GM23248 (cell line): Measurements from ENCODE around the gene ARV1. TPM values are rescaled to one million over a fixed set of nuclear protein-coding genes. Genes with fewer than 3 reads are reported as not detected.

Source experiments
- DNase-seq: peaks from one replicate; pipeline ENCODE4 v3.0.0-alpha.2; 2015
- H2AFZ ChIP-seq: fragments of 200-600 bp; sonication (generic); 2 replicates; pipeline ENCODE4 v1.6.1; 2016; ENCODE audit warnings: antibody characterized with exemption
- H3F3A ChIP-seq: fragments of 200-600 bp; sonication (generic); 2 replicates; pipeline ENCODE4 v1.6.1; 2016; ENCODE audit warnings: mild to moderate bottlenecking, antibody characterized with exemption, mixed run types; ENCODE audit not compliant: insufficient read depth
- H3K27ac ChIP-seq: fragments of 200-600 bp; sonication (generic); 2 replicates; pipeline ENCODE4 v1.5.1; 2016; ENCODE audit warnings: mild to moderate bottlenecking
- H3K27me3 ChIP-seq: fragments of 200-600 bp; sonication (generic); replicated peaks from 2 replicates; pipeline ENCODE4 v1.6.1; 2016; ENCODE audit warnings: mild to moderate bottlenecking; ENCODE audit not compliant: insufficient read depth
- H3K36me3 ChIP-seq: fragments of 200-600 bp; sonication (generic); 2 replicates; pipeline ENCODE4 v1.6.1; 2016; ENCODE audit warnings: low read depth, mild to moderate bottlenecking
- H3K4me1 ChIP-seq: fragments of 200-600 bp; sonication (generic); 2 replicates; pipeline ENCODE4 v1.6.1; 2016; ENCODE audit warnings: mild to moderate bottlenecking; ENCODE audit not compliant: insufficient read depth
- H3K4me2 ChIP-seq: fragments of 200-600 bp; sonication (generic); one replicate; pipeline ENCODE4 v1.6.1; 2016; ENCODE audit warnings: mild to moderate bottlenecking; ENCODE audit not compliant: unreplicated experiment
- H3K4me3 ChIP-seq: fragments of 200-600 bp; sonication (generic); 2 replicates; pipeline ENCODE4 v1.5.1; 2016; ENCODE audit warnings: mild to moderate bottlenecking
- H3K79me2 ChIP-seq: fragments of 200-600 bp; sonication (generic); 2 replicates; pipeline ENCODE4 v1.6.1; 2016; ENCODE audit warnings: mild to moderate bottlenecking; ENCODE audit not compliant: insufficient read depth
- H3K9ac ChIP-seq: fragments of 200-600 bp; sonication (generic); 2 replicates; pipeline ENCODE4 v1.6.1; 2016; ENCODE audit warnings: mild to moderate bottlenecking
- H3K9me2 ChIP-seq: fragments of 200-600 bp; sonication (generic); 2 replicates; pipeline ENCODE4 v1.6.1; 2016; ENCODE audit warnings: mixed run types, mild to moderate bottlenecking, moderate library complexity; ENCODE audit not compliant: insufficient read depth
- H3K9me3 ChIP-seq: fragments of 200-600 bp; sonication (generic); one replicate; pipeline ENCODE4 v1.6.1; 2017; ENCODE audit warnings: low read depth
- H4K20me1 ChIP-seq: fragments of 200-600 bp; sonication (generic); 2 replicates; pipeline ENCODE4 v1.6.0; 2016; ENCODE audit not compliant: insufficient read depth
- EZH2 ChIP-seq: fragments of 200-600 bp; sonication (generic); IDR thresholded peaks from 2 replicates; pipeline ENCODE4 v1.6.1; 2018; ENCODE audit warnings: antibody characterized with exemption, mild to moderate bottlenecking; ENCODE audit not compliant: insufficient read depth, poor library complexity, severe bottlenecking
- EZH2phosphoT487 ChIP-seq: fragments of 200-600 bp; sonication (generic); IDR thresholded peaks from 2 replicates; pipeline ENCODE4 v1.6.1; 2018; ENCODE audit warnings: antibody characterized with exemption, moderate library complexity, mild to moderate bottlenecking, low read depth; ENCODE audit not compliant: insufficient read depth
- WGBS, 2 experiments: methylation state at CpG; one replicate each; pipeline ENCODE4 v1.1.6; 2015 to 2017; ENCODE audit warnings: low lambda C conversion rate in 2 of 2, low coverage in 1 of 2; ENCODE audit errors: missing lambda C conversion rate in 2 of 2; 5-methylcytosine and 5-hydroxymethylcytosine counted together
- in situ Hi-C: fragments of 300-500 bp; cut with MboI; formaldehyde crosslinking; loops from 2 replicates; pipeline ENCODE4 v1.15.0; 2020
- polyA plus RNA-seq: library from polyadenylated mRNA; unstranded; fragments of >200 nt; fragmentation: Nextera tagmentation; extraction: Ambion mirVana; gene quantifications from 2 replicates; pipeline ENCODE4 v1.2.1, GENCODE V29; 2016
- total RNA-seq: library from RNA; depleted of rRNA; stranded (reverse); fragments of >200 nt; shearing (Covaris generic); gene quantifications from 2 replicates; pipeline ENCODE4 v1.2.3, GENCODE V29; 2014

Gene ARV1
- total and polyA plus RNA-seq, 2 experiments from 2014 or later, result 26.2 to 30.2 TPM

- H3K4me3 ChIP-seq, result no peak overlapping the region
- no peaks in the 10 kb centered on the region for H3K9me3 ChIP-seq
- peaks cover 5% of the 10 kb centered on the region; the same call in 1 of the 2 replicates for H3F3A ChIP-seq
- DNase-seq, result no peak
- H3K79me2 ChIP-seq, result no peaks in the 10 kb centered on the region
- in situ Hi-C loops, result no loop called here
- WGBS, 2 experiments, result 78 to 85% methylated on average over 5 of the region's 5 CpGs
- no peak overlapping the region for H3K9ac ChIP-seq
- H2AFZ ChIP-seq, result no peak overlapping the region
- no peaks in the 10 kb centered on the region for H4K20me1 ChIP-seq
- H3K36me3 ChIP-seq, result no peaks in the 10 kb centered on the region
- peaks cover 4% of the 10 kb centered on the region; the same call in 1 of the 2 replicates for H3K9me2 ChIP-seq
- H3K27ac ChIP-seq, result no peak overlapping the region
- 0 out of 2 replicates have a peak, but pooled peaks cover 9% of the 10 kb centered on the region for H3K4me1 ChIP-seq
- TF ChIP-seq EZH2phosphoT487, result no peak
- TF ChIP-seq EZH2, result no peak
- H3K27me3 ChIP-seq, result no peaks in the 10 kb centered on the region
- H3K4me2 ChIP-seq, result no peak overlapping the region
Measured at GRCh38 chr1:230970432-230970831, 8.5 kb upstream of the ARV1 start.

- Histone ChIP-seq H3K79me2 (0 out of 2 replicates have a peak, but pooled peaks cover 2% of the 10 kb centered on the region), H3K4me2 (no peak overlapping the region), H3K27me3 (no peaks in the 10 kb centered on the region), H3K4me3 (no peak overlapping the region), H3K4me1 (0 out of 2 replicates have a peak, but pooled peaks cover 9% of the 10 kb centered on the region), H3F3A (peaks cover 5% of the 10 kb centered on the region; the same call in 1 of the 2 replicates), H3K9me3 (no peaks in the 10 kb centered on the region), H3K9me2 (peaks cover 4% of the 10 kb centered on the region; the same call in 1 of the 2 replicates), H3K27ac (no peak overlapping the region), H3K9ac (no peak overlapping the region), H3K36me3 (no peaks in the 10 kb centered on the region), H4K20me1 (no peaks in the 10 kb centered on the region), H2AFZ (no peak overlapping the region)
- peak; percentile 8 for DNase-seq
- TF ChIP-seq EZH2phosphoT487 (no peak), EZH2 (no peak)
- in situ Hi-C loops, result no loop called here
Measured at GRCh38 chr1:230971771-230972170, 7.1 kb upstream of the ARV1 start.

GRCh38 chr1:230972855-230973271, 6.0 kb upstream of the ARV1 start:
- no peak overlapping the region for H3K4me2 ChIP-seq
- H3K4me1 ChIP-seq, result 0 out of 2 replicates have a peak, but pooled peaks cover 9% of the 10 kb centered on the region
- 77 to 96% methylated on average over 1 of the region's 1 CpG for WGBS, 2 experiments
- no peak overlapping the region for H2AFZ ChIP-seq
- H3K27me3 ChIP-seq, result no peaks in the 10 kb centered on the region
- H3K27ac ChIP-seq, result no peak overlapping the region
- peaks cover 5% of the 10 kb centered on the region; the same call in 1 of the 2 replicates for H3F3A ChIP-seq
- H3K79me2 ChIP-seq, result peaks cover 12% of the 10 kb centered on the region; the same call in 1 of the 2 replicates
- peak; percentile 41 for DNase-seq
- peaks cover 4% of the 10 kb centered on the region; the same call in 1 of the 2 replicates for H3K9me2 ChIP-seq
- no peak overlapping the region for H3K9ac ChIP-seq
- no peaks in the 10 kb centered on the region for H3K36me3 ChIP-seq
- no peak overlapping the region for H3K4me3 ChIP-seq
- H4K20me1 ChIP-seq, result no peaks in the 10 kb centered on the region
- TF ChIP-seq EZH2 (no peak), EZH2phosphoT487 (0 out of 2 replicates have a peak, but pooled peaks have one; percentile 46)
- H3K9me3 ChIP-seq, result no peaks in the 10 kb centered on the region
- in situ Hi-C loops, result no loop called here

- Histone ChIP-seq H3K4me1 (peaks cover 14% of the 10 kb centered on the region), H3K9me2 (peaks cover 4% of the 10 kb centered on the region; the same call in 1 of the 2 replicates), H3K79me2 (peaks cover 32% of the 10 kb centered on the region), H2AFZ (no peak overlapping the region), H3K36me3 (no peaks in the 10 kb centered on the region), H4K20me1 (no peaks in the 10 kb centered on the region), H3K27me3 (no peaks in the 10 kb centered on the region), H3K9me3 (no peaks in the 10 kb centered on the region), H3K4me3 (no peak overlapping the region), H3K9ac (no peak overlapping the region), H3F3A (peaks cover 5% of the 10 kb centered on the region; the same call in 1 of the 2 replicates), H3K4me2 (no peak overlapping the region), H3K27ac (no peak overlapping the region)
- TF ChIP-seq EZH2 (no peak), EZH2phosphoT487 (no peak)
- in situ Hi-C loops, result no loop called here
- DNase-seq, result no peak
- WGBS, 2 experiments, result 84 to 86% methylated on average over 3 of the region's 3 CpGs
Measured at GRCh38 chr1:230975636-230976035, 3.3 kb upstream of the ARV1 start.
